Measurements from ENCODE around the gene YBX3.

YBX3 gene

DNA sequence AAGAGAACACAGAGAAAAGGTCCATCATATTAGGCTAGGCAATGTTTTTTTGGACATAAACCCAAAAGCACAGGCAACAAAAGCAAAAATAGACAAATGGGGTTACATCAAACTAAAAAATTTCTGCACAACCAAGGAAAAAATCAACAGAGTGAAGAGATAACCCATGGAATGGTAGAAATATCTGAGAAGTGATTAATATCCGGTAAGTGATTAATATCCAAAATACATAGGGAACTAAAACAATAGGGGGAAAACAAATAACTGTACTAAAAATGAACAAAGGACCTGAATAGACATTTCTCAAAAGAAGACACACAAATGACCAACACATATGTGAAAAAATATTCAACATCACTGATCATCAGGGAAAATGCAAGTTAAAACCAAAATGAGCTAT, 53.6 kb downstream of the YBX3 start:
- DNase-seq (ENCODE audit: low spot score) = no peak

DNA sequence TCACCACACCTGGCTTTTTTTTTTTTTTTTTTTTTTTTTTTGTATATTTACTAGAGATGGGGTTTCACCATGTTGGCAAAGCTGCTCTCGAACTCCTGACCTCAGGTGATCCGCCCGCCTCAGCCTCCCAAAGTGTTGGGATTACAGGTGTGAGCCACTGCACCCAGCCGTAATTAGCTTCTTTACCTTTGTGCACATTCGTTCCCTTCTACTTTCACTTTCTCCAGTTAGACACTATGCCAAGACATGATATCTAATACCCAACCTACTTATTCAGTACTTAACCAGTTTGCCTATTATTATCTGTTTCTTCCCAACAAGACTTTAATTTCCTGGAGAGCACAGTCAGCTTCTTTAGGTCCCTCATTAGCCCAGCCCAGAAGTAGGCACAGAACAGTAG, 54.6 kb downstream of the YBX3 start:
- DNase-seq (ENCODE audit: low spot score) = no peak

DNA sequence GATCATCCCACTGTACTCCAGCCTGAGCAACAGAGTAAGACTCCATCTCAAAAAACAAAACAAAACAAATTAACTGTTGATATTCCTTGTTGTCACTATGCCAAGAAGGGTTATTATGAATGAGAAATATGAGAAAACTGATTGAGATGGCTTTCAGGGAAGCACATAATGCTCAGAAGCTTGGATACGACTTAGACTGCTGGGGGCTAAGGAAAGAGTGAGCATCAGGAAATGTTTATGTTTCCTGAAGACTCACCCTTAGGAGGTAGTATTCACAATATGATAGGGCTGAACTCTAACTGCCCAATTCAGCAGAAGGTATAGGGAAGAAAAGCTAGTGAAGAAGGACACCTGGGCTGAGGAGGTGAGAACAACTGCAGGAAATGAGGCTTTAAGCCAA, 55.5 kb downstream of the YBX3 start:
- DNase-seq (ENCODE audit: low spot score) = no peak

GRCh38 chr12:10664499-10664898, 58.6 kb downstream of the YBX3 start:
- no peak for DNase-seq (ENCODE audit: low spot score)

GRCh38 chr12:10663869-10664268, 59.3 kb downstream of the YBX3 start:
- no peak for DNase-seq (ENCODE audit: low spot score)

DNA sequence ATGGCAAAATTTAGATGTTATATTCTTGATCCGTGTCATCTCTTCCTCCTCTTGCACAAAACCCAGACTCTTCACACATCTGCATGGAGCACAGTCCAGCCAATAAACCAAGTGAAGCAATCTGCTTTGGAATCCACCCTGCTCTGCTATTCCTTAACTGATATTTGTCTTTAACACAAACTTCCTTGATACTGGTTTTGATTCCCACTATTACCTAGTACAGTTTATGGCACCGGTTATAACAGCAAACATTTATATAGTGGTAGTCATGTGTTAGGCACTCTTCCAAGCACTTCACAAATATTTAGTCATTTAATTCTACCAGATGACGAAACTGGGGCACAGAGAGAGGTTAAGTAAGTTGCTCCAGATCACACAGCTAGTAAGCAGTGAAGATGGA, 61.8 kb downstream of the YBX3 start:
- DNase-seq (ENCODE audit: low spot score) = no peak

DNA sequence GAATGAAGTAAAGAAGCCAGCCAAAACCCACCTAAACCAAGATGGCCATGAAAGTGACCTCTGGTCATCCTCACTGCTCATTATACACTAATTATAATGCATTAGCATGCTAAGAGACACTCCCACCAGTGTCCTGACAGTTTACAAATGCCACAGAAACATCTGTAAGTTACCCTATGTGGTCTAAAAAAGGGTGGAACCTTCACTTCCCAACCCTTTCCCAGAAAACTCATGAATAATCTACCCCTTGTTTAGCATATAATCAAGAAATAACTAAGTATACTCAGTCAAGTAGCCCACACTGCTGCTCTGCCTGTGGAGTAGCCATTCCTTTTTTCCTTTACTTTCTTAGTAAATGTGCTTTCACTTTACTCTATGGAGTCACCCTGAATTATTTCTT, 69.1 kb downstream of the YBX3 start:
- no peak for DNase-seq (ENCODE audit: low spot score)

- DNase-seq (ENCODE audit: low spot score) = no peak
Measured at GRCh38 chr12:10652192-10652591, 70.9 kb downstream of the YBX3 start.

All from SW480 (cell line).